ENCODE results near the gene IFT172. TPM values are rescaled to one million over a fixed set of nuclear protein-coding genes. Genes with fewer than 3 reads are reported as not detected.

IFT172 gene
- total RNA-seq, 1 experiment from 2014 or later: 25.3 TPM

DNA sequence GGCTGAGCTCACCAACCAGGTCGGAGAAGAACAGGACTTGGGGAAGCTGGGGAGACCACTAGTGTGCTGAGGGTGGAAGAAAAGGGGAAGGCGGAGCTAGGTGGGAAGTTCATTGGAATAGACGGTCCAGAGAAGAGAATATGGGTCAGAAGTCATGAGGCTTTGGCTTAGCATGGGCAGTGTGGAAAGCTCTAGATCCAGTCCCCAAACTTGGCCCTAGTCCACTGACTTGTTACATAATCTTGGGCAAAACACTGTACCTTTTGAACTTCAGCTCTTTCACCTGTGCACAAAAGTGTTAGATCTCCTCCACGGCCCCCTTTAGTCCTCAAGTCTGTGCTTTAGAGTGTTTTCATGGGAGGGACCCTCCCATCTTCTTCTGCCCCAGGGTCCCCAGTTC, 17.8 kb upstream of the IFT172 start (continued):
- TF ChIP-seq, protein P1, sequence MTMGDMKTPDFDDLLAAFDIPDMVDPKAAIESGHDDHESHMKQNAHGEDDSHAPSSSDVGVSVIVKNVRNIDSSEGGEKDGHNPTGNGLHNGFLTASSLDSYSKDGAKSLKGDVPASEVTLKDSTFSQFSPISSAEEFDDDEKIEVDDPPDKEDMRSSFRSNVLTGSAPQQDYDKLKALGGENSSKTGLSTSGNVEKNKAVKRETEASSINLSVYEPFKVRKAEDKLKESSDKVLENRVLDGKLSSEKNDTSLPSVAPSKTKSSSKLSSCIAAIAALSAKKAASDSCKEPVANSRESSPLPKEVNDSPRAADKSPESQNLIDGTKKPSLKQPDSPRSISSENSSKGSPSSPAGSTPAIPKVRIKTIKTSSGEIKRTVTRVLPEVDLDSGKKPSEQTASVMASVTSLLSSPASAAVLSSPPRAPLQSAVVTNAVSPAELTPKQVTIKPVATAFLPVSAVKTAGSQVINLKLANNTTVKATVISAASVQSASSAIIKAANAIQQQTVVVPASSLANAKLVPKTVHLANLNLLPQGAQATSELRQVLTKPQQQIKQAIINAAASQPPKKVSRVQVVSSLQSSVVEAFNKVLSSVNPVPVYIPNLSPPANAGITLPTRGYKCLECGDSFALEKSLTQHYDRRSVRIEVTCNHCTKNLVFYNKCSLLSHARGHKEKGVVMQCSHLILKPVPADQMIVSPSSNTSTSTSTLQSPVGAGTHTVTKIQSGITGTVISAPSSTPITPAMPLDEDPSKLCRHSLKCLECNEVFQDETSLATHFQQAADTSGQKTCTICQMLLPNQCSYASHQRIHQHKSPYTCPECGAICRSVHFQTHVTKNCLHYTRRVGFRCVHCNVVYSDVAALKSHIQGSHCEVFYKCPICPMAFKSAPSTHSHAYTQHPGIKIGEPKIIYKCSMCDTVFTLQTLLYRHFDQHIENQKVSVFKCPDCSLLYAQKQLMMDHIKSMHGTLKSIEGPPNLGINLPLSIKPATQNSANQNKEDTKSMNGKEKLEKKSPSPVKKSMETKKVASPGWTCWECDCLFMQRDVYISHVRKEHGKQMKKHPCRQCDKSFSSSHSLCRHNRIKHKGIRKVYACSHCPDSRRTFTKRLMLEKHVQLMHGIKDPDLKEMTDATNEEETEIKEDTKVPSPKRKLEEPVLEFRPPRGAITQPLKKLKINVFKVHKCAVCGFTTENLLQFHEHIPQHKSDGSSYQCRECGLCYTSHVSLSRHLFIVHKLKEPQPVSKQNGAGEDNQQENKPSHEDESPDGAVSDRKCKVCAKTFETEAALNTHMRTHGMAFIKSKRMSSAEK (CRISPR knock-in tag; IDR thresholded peaks at IDR 0.05; ENCODE audit: borderline replicate concordance): no peak
- TF ChIP-seq, protein P2, sequence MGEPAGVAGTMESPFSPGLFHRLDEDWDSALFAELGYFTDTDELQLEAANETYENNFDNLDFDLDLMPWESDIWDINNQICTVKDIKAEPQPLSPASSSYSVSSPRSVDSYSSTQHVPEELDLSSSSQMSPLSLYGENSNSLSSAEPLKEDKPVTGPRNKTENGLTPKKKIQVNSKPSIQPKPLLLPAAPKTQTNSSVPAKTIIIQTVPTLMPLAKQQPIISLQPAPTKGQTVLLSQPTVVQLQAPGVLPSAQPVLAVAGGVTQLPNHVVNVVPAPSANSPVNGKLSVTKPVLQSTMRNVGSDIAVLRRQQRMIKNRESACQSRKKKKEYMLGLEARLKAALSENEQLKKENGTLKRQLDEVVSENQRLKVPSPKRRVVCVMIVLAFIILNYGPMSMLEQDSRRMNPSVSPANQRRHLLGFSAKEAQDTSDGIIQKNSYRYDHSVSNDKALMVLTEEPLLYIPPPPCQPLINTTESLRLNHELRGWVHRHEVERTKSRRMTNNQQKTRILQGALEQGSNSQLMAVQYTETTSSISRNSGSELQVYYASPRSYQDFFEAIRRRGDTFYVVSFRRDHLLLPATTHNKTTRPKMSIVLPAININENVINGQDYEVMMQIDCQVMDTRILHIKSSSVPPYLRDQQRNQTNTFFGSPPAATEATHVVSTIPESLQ (CRISPR knock-in tag; IDR thresholded peaks at IDR 0.05): no peak
- TF ChIP-seq, protein P3, sequence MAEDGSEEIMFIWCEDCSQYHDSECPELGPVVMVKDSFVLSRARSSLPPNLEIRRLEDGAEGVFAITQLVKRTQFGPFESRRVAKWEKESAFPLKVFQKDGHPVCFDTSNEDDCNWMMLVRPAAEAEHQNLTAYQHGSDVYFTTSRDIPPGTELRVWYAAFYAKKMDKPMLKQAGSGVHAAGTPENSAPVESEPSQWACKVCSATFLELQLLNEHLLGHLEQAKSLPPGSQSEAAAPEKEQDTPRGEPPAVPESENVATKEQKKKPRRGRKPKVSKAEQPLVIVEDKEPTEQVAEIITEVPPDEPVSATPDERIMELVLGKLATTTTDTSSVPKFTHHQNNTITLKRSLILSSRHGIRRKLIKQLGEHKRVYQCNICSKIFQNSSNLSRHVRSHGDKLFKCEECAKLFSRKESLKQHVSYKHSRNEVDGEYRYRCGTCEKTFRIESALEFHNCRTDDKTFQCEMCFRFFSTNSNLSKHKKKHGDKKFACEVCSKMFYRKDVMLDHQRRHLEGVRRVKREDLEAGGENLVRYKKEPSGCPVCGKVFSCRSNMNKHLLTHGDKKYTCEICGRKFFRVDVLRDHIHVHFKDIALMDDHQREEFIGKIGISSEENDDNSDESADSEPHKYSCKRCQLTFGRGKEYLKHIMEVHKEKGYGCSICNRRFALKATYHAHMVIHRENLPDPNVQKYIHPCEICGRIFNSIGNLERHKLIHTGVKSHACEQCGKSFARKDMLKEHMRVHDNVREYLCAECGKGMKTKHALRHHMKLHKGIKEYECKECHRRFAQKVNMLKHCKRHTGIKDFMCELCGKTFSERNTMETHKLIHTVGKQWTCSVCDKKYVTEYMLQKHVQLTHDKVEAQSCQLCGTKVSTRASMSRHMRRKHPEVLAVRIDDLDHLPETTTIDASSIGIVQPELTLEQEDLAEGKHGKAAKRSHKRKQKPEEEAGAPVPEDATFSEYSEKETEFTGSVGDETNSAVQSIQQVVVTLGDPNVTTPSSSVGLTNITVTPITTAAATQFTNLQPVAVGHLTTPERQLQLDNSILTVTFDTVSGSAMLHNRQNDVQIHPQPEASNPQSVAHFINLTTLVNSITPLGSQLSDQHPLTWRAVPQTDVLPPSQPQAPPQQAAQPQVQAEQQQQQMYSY (CRISPR knock-in tag; IDR thresholded peaks at IDR 0.05): no peak
- TF ChIP-seq IRF2 (CRISPR knock-in tag; IDR thresholded peaks at IDR 0.05; ENCODE audit: borderline replicate concordance, low read depth) (no peak), JAZF1 (CRISPR knock-in tag; IDR thresholded peaks at IDR 0.05) (no peak), ESRRA (CRISPR knock-in tag; IDR thresholded peaks at IDR 0.05; ENCODE audit: borderline replicate concordance) (no peak)
- TF ChIP-seq, protein P4, sequence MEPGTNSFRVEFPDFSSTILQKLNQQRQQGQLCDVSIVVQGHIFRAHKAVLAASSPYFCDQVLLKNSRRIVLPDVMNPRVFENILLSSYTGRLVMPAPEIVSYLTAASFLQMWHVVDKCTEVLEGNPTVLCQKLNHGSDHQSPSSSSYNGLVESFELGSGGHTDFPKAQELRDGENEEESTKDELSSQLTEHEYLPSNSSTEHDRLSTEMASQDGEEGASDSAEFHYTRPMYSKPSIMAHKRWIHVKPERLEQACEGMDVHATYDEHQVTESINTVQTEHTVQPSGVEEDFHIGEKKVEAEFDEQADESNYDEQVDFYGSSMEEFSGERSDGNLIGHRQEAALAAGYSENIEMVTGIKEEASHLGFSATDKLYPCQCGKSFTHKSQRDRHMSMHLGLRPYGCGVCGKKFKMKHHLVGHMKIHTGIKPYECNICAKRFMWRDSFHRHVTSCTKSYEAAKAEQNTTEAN (CRISPR knock-in tag; IDR thresholded peaks at IDR 0.05): no peak

DNA sequence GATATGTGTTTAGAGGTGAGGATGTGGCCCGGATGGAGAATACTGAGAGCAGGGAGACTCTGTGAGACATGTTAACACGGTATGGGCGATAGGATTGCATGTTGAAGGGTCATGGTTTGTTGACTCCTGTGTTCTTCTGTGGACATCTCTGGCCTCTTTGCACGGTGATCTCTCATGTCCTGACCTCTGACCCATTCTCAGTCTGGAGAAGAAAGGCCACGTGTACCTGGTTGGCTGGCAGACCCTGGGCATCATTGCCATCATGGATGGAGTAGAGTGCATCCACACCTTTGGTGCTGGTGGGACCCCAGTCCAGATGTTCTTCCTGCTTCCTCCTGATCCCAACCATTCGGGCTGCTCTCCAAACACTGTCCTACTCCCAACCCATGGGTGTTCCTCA, 17.0 kb upstream of the IFT172 start:
- ATAC-seq (no peak), DNase-seq (ENCODE audit: low spot score) (no peak)
- no peak for TF ChIP-seq RORB (CRISPR knock-in tag; IDR thresholded peaks at IDR 0.05)
- no peak for TF ChIP-seq TP53 (CRISPR knock-in tag; IDR thresholded peaks at IDR 0.05)
- TF ChIP-seq, protein P5, sequence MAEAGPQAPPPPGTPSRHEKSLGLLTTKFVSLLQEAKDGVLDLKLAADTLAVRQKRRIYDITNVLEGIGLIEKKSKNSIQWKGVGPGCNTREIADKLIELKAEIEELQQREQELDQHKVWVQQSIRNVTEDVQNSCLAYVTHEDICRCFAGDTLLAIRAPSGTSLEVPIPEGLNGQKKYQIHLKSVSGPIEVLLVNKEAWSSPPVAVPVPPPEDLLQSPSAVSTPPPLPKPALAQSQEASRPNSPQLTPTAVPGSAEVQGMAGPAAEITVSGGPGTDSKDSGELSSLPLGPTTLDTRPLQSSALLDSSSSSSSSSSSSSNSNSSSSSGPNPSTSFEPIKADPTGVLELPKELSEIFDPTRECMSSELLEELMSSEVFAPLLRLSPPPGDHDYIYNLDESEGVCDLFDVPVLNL (CRISPR knock-in tag; IDR thresholded peaks at IDR 0.05; ENCODE audit: borderline replicate concordance, low read depth): no peak
- TF ChIP-seq, protein P4 (CRISPR knock-in tag; IDR thresholded peaks at IDR 0.05): no peak
- Mint-ChIP-seq H3K27me3 (ENCODE audit: low read depth) (0 out of 2 replicates have a peak, but pooled peaks cover 4% of the 10 kb centered on the region), H3K4me1 (peaks cover 11% of the 10 kb centered on the region), H3K27ac (no peak overlapping the region), H3K36me3 (no peaks in the 10 kb centered on the region), H3K4me3 (no peak overlapping the region), H3K9me3 (peaks cover 6% of the 10 kb centered on the region; the same call in 1 of the 2 replicates)
- ChIA-PET CTCF (no interaction called here), POLR2A (interaction anchor here (1.2 kb wide), 1 partner anchor 16 kb away, joined by 3 read pairs; no protein-coding TSS in a partner anchor)

Data from WTC11 (cell line).